Right cardiac atrium (tissue), 5 donors: ENCODE measurements around the gene ATL3. TPM values are rescaled to one million over a fixed set of nuclear protein-coding genes. Genes with fewer than 3 reads are reported as not detected.

ENCODE experiments used
- ATAC-seq, 2 donors: fragments of 200-7000 bp; cut with Tn5 transposase; one replicate each; pipeline versions ENCODE4 v1.8.0 to v1.9.1; 2020; ENCODE audit warnings: moderate library complexity in 2 of 2, mild to moderate bottlenecking in 1 of 2
- DNase-seq, 3 donors: peaks; one replicate each; pipeline ENCODE4 v3.0.0-alpha.2; 2020
- H3K27ac ChIP-seq: one replicate; pipeline ENCODE4 v1.5.1; 2013; ENCODE audit warnings: mild to moderate bottlenecking, low read length, control low read depth, moderate library complexity
- H3K27me3 ChIP-seq: one replicate; pipeline ENCODE4 v1.6.1; 2013; ENCODE audit not compliant: control insufficient read depth, insufficient read depth
- H3K4me1 ChIP-seq: one replicate; pipeline ENCODE4 v1.6.1; 2013; ENCODE audit warnings: low read length; ENCODE audit not compliant: control insufficient read depth, insufficient read depth
- H3K4me3 ChIP-seq: one replicate; pipeline ENCODE4 v1.5.1; 2013; ENCODE audit warnings: low read length, control low read depth
- H3K9me3 ChIP-seq: one replicate; pipeline ENCODE4 v1.6.1; 2013; ENCODE audit warnings: low read length; ENCODE audit not compliant: control insufficient read depth
- WGBS: extraction: QIAGEN DNeasy Blood & Tissue Kit; methylation state at CpG from one replicate; pipeline ENCODE4 v1.1.7; 2013; 5-methylcytosine and 5-hydroxymethylcytosine counted together
- intact Hi-C, 4 donors: fragments of 100-400 bp; cut with DNase I; formaldehyde crosslinking; loops; one replicate each; pipeline versions ENCODE4 v1.11.0 to v1.14.0; 2022 to 2023
- polyA plus RNA-seq: library from polyadenylated mRNA; stranded (reverse); fragments of 200-250 nt; gene quantifications from one replicate; pipeline ENCODE4 v1.2.3, GENCODE V29; 2013
- total RNA-seq, 4 donors: library from RNA; stranded (reverse); fragmentation: NEBNext Ultra II Directional; extraction: Animal tissue kit (Norgen Biotek cat#: 25700); gene quantifications; one replicate each; pipeline ENCODE4 v1.2.1, GENCODE V29; 2021
- donor health status: healthy with polysubstance abuse.
- donor health status: DM: no; HTN: yes; CAD: no.
- donor health status: DM: no; HTN: no; CAD: no.
- donor health status: DM: no; HTN: yes; CAD: no; lungs with severe emphysema.
- donor health status: DM: yes; HTN: yes; CAD: no.

Gene ATL3
- total and polyA plus RNA-seq, 5 donors: 6.9 to 32.9 (median 20.9) TPM

- 89% methylated on average over 3 of the region's 3 CpGs for WGBS
- no peaks in the 10 kb centered on the region for H3K9me3 ChIP-seq
- no peaks in the 10 kb centered on the region for H3K4me1 ChIP-seq
- no peak overlapping the region for H3K4me3 ChIP-seq
- ATAC-seq (no peak), DNase-seq (no peak)
- no peaks in the 10 kb centered on the region for H3K27me3 ChIP-seq
- no peak overlapping the region for H3K27ac ChIP-seq
- intact Hi-C loops: no loop called here
Measured at GRCh38 chr11:63616953-63617352, 54.2 kb downstream of the ATL3 start.

- DNase-seq (peak; percentile 90 to 95 (median 95)), ATAC-seq (peak; percentile 96)
- Histone ChIP-seq H3K9me3 (no peaks in the 10 kb centered on the region), H3K4me1 (peaks cover 8% of the 10 kb centered on the region), H3K27me3 (no peaks in the 10 kb centered on the region), H3K4me3 (peak within 1 kb of the TSS; percentile 73), H3K27ac (peak within 1 kb of the TSS; percentile 58)
- intact Hi-C loops: no loop called here
- under 1% methylated on average over 53 of the region's 53 CpGs for WGBS
Measured at GRCh38 chr11:63614136-63614671, 57.0 kb downstream of the ATL3 start, which contains the start of gene PLAAT3. Gene PLAAT3, minus strand, starts transcription at chr11:63614433. Its CDS starts 419 bp downstream, at chr11:63614014.

GRCh38 chr11:63613517-63614135, 57.5 kb downstream of the ATL3 start:
- WGBS: under 1% methylated on average over 45 of the region's 45 CpGs
- Histone ChIP-seq H3K4me3 (peak overlapping the region; percentile 73), H3K27me3 (no peaks in the 10 kb centered on the region), H3K27ac (peak overlapping the region; percentile 27), H3K9me3 (no peaks in the 10 kb centered on the region), H3K4me1 (peaks cover 8% of the 10 kb centered on the region)
- ATAC-seq: peak; percentile 71 to 77
- peak; percentile 58 to 83 (median 82) for DNase-seq
- intact Hi-C loops: no loop called here

- Histone ChIP-seq H3K27me3 (no peaks in the 10 kb centered on the region), H3K4me1 (peaks cover 8% of the 10 kb centered on the region), H3K4me3 (no peak overlapping the region), H3K27ac (no peak overlapping the region), H3K9me3 (no peaks in the 10 kb centered on the region)
- intact Hi-C loops: no loop called here
- DNase-seq: no peak
- no peak for ATAC-seq
Measured at GRCh38 chr11:63612181-63612580, 59.0 kb downstream of the ATL3 start.

GRCh38 chr11:63611395-63611747, 59.8 kb downstream of the ATL3 start:
- Histone ChIP-seq H3K4me1 (peaks cover 8% of the 10 kb centered on the region), H3K27me3 (no peaks in the 10 kb centered on the region), H3K27ac (no peak overlapping the region), H3K4me3 (no peak overlapping the region), H3K9me3 (no peaks in the 10 kb centered on the region)
- intact Hi-C loops: no loop called here
- 60% methylated on average over 1 of the region's 1 CpG for WGBS
- no peak for DNase-seq
- no peak for ATAC-seq

- no peak overlapping the region for H3K4me3 ChIP-seq
- 48% methylated on average over 14 of the region's 14 CpGs for WGBS
- H3K4me1 ChIP-seq: peaks cover 8% of the 10 kb centered on the region
- H3K27ac ChIP-seq: peak overlapping the region; percentile 85
- H3K27me3 ChIP-seq: no peaks in the 10 kb centered on the region
- intact Hi-C loops: no loop called here
- no peaks in the 10 kb centered on the region for H3K9me3 ChIP-seq
- DNase-seq: no peak
- ATAC-seq: peak in 1 of 2 donors; percentile 4
Measured at GRCh38 chr11:63610604-63611394, 60.4 kb downstream of the ATL3 start.

GRCh38 chr11:63609971-63610580, 61.1 kb downstream of the ATL3 start:
- H3K27ac ChIP-seq: peak overlapping the region; percentile 85
- no peak for DNase-seq
- no peaks in the 10 kb centered on the region for H3K9me3 ChIP-seq
- H3K4me1 ChIP-seq: peaks cover 8% of the 10 kb centered on the region
- H3K4me3 ChIP-seq: no peak overlapping the region
- H3K27me3 ChIP-seq: no peaks in the 10 kb centered on the region
- intact Hi-C loops: no loop called here
- 86% methylated on average over 14 of the region's 14 CpGs for WGBS
- ATAC-seq: no peak

- Histone ChIP-seq H3K9me3 (no peaks in the 10 kb centered on the region), H3K27me3 (no peaks in the 10 kb centered on the region), H3K4me1 (peaks cover 8% of the 10 kb centered on the region), H3K27ac (peak overlapping the region; percentile 85), H3K4me3 (no peak overlapping the region)
- intact Hi-C loops: no loop called here
- peak; percentile 31 to 59 for ATAC-seq
- 63% methylated on average over 4 of the region's 4 CpGs for WGBS
- DNase-seq: peak in 2 of 3 donors; percentile 45 to 75
Measured at GRCh38 chr11:63609536-63609935, 61.6 kb downstream of the ATL3 start.

GRCh38 chr11:63608353-63609345, 62.5 kb downstream of the ATL3 start:
- ATAC-seq (no peak), DNase-seq (no peak)
- no peaks in the 10 kb centered on the region for H3K27me3 ChIP-seq
- peak overlapping the region; percentile 71 for H3K27ac ChIP-seq
- intact Hi-C loops: no loop called here
- WGBS: 71% methylated on average over 11 of the region's 11 CpGs
- no peak overlapping the region for H3K4me3 ChIP-seq
- no peaks in the 10 kb centered on the region for H3K9me3 ChIP-seq
- peaks cover 8% of the 10 kb centered on the region for H3K4me1 ChIP-seq

GRCh38 chr11:63603180-63603518, 68.0 kb downstream of the ATL3 start:
- Histone ChIP-seq H3K27ac (peak overlapping the region; percentile 48), H3K4me1 (peaks cover 3% of the 10 kb centered on the region), H3K9me3 (no peaks in the 10 kb centered on the region), H3K4me3 (no peak overlapping the region), H3K27me3 (no peaks in the 10 kb centered on the region)
- ATAC-seq: peak; percentile 45 to 67
- DNase-seq: no peak
- intact Hi-C loops: no loop called here
- WGBS: 47% methylated on average over 3 of the region's 3 CpGs
